NT2/D1 (cell line): ENCODE results near the gene HRH1.

ENCODE experiments used
- YY1 ChIP-seq: IDR thresholded peaks from 2 replicates; pipeline ENCODE4 v1.6.1; 2011; ENCODE audit not compliant: insufficient read length, insufficient read depth
- ZNF274 ChIP-seq: IDR thresholded peaks from 2 replicates; pipeline ENCODE4 v1.6.1; 2011; ENCODE audit warnings: mild to moderate bottlenecking, low read depth, low read length

DNA sequence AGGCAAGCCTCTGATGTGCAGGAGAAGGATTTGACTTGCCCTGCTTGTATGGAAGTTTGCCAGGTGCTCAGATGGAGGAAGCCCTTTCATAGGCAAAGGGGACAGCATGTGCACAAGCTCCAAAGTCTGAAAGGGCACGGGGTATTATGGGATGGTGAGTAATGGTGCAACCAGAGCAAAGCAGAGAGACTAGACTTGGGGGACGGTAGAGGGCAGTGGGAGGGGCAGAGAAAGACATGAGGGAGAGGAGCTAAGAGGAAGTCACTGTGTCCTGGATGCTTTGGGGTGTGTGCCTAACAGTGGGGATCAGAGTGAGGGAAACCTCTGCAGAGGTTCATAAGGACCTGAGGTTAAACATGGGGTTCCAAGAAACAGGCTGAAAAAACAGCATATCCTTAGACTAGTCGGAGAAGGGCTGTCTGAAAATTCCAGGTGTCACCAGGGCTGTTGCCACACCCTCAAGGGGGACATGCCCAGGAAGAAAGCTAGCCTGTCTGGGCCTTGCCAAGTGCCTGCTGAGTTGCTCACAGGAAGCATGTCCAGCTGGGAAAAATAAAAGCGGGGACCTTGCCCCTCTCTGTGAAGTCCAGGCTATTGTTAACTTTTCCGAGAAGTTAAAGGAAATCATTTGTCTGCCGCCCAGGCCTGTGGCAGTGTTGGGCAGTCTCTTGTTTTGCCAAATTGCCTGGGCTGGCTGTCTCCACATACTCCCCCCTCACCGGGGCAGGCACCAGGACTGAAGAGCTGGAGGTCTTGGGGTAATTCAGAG lies 47.1 kb downstream of the HRH1 start:
- no peak for TF ChIP-seq YY1
- no peak for TF ChIP-seq ZNF274
